HG02642 (cell line): Measurements from ENCODE around the gene ELMO1.
A peak's percentile ranks its signal among the peaks of the same experiment; 100 is the strongest.

ENCODE experiments used
- ATAC-seq: cut with Tn5 transposase; IDR thresholded peaks from one replicate; pipeline ENCODE4 v1.9.1; 2021; ENCODE audit warnings: mild to moderate bottlenecking; ENCODE audit not compliant: unreplicated experiment, poor library complexity

The ELMO1 gene, protein sequence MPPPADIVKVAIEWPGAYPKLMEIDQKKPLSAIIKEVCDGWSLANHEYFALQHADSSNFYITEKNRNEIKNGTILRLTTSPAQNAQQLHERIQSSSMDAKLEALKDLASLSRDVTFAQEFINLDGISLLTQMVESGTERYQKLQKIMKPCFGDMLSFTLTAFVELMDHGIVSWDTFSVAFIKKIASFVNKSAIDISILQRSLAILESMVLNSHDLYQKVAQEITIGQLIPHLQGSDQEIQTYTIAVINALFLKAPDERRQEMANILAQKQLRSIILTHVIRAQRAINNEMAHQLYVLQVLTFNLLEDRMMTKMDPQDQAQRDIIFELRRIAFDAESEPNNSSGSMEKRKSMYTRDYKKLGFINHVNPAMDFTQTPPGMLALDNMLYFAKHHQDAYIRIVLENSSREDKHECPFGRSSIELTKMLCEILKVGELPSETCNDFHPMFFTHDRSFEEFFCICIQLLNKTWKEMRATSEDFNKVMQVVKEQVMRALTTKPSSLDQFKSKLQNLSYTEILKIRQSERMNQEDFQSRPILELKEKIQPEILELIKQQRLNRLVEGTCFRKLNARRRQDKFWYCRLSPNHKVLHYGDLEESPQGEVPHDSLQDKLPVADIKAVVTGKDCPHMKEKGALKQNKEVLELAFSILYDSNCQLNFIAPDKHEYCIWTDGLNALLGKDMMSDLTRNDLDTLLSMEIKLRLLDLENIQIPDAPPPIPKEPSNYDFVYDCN

DNA sequence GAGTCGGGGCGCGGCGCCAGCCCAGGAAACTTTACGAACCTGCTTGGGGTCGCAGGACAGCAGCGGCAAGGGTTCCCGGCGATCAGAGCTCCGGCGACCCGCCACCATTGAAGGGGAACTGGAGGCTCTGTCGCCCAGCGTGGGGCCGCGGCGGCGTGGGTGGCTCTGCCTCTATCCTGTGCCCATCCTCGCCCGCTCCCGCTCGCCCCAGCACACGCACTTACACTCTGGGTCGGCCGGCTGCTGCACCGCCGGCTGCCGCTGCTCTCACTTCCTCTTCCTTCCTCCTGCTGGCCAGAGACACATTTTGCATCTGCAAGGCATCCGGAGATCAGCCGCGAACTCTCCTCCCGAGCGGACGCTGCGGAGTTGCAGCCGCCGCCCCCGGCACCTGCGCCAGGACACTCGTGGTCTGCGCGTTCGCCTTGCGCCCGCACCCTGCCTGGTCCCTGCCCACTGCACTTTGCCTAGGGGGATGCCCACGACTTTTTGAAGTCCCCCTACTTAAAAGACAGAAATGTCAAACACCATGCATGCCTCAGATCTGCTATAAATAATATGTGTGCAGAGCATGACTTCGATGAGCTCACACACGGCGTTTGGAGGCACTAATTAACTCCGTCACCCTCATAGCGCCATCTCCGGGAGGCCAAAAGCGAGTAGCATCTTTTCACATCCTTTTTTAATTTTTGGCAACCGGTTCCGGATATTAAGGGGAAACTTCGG is at the start of gene ELMO1:
Gene ELMO1, minus strand, starts transcription at position 229 of the 726 bp plus-strand sequence. CDS start 106,174 bp downstream, outside the sequence.
- ATAC-seq = peak; percentile 95

DNA sequence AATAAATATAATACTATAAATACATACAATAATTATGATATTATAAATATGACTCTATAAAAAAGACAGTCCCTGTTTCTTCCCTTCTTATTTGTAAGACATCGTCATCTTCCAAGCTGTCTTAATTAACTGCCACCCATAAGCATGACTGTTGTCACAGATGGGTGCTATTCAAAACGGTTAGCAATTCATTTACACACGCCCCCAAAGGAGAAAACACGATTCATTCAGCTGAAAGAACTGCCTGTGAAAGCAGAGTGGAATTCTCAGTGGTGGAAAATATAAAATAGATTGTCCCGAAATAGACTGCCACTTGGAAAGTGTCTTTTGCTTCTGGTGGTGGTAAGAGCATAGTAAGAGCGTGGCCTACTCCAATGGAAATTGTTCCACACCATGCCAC is 48.9 kb upstream of the ELMO1 start:
- ATAC-seq = no peak

DNA sequence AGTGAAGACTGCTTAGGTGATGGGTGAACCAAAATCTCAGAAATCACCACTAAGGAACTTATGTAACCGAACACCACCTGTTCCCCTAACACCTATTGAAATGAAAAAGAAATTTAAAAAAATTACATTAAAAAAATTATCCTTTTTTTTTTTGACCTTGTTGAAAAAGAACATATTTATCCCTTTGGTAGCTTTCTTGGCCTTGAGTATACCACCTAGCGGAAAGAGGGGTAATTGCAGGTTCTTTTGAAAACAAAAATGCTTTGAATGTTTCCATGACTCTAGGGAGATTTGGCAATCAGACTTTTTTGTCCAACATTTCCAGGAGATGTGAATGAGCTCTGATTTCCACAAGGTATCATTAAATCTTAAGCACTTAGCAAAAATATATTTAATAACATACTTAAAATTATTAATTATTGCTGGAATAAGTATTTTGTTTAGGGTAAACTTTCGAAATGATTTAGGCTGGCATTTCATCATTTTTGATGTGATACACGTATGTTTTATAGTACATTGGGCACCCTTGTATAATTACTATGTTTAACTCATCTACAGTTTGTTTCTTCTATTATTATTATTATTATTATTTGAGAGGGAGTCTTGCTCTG is 47.0 kb upstream of the ELMO1 start:
- ATAC-seq = no peak

DNA sequence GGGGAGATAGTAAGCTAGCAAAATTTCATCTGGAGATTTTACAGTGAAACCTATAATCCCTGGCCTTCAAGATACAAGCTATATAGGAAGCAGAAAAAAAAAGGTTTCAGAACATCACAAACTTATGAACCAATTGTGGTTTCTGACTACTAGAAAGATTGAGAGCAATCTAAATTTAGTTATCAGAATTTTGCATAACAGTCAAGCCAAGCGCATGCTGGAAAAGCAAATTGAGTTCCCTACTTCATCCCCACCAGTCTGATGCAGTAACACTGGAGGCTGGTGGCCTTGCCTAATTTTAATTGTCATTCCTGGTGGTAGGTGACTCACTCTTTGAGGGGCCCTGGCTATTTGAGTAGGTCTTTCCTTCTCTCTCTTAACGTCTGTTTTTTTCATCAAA is 46.3 kb upstream of the ELMO1 start:
- ATAC-seq = no peak

DNA sequence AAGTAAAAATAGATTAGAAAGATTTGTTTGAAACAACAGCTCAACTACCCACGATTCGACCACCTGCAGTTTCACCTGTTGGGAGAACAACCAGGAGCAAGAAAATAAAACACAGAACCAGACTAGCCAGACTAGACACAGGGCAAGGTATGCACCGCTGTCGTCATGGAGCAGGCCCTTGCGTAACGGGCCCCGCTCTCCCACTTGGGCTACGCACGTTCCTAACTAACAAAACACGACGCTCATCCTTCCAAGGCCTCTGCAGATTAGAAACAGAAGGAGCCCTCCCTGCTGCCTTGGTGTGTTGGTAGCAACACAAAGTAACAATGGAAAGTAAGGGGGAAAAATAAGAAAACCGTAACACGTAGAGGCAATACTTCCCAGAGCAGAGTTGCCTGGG is 45.1 kb upstream of the ELMO1 start:
- ATAC-seq = no peak

DNA sequence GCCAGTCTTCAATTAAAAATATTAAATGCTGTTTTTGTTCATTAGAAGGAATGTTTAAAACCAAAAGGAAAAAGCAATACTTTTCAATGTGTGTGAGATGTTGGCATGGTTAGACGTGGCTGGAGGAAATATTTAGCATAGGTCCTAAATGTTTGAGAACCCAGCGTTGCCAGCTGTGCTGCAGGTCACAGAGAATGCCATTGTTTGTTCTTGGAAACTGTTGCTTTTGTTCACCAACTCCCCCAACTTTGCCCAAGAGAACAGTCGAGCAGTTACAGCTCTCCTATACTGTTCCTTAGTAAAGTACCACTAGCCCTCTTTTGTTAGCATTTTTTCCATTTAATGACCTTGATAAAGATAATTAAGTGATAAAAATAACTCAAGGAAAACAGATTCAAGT is 44.5 kb upstream of the ELMO1 start:
- ATAC-seq = no peak

DNA sequence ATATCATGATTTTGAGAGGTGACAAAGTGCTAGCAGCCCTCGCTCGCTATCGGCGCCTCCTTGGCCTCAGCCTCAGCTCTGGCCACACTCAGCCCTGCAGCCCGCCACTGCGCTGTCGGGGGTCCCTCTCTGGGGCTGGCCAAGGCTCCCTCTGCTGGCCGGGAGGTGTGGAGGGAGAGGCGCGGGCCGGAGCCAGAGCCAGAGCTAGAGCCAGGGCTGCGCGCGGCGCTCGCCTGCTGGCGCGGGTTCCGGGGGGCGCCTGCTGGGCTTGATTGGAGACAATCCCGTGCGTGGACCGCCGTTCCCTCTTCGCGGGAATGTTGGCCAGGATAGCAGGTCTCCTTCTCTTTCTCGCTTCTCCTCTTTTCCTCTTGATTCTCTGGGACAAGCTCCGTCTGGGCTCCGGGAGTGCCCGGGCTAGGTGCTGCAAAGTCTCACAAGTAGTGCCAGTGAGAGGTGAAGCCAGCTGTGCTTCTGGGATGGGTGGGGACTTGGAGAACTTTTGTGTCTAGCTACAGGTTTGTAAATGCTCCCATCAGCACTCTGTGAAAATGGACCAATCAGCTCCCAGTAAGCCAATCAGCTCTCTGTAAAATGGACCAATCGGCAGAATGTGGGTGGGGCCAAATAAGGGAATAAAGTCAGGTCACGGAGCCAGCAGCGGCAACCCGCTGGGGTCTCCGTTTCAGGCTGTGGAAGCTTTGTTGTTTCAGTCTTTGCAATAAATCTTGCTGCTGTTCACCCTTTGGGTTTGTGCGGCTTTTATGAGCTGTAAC is 43.4 kb upstream of the ELMO1 start:
- no peak for ATAC-seq

DNA sequence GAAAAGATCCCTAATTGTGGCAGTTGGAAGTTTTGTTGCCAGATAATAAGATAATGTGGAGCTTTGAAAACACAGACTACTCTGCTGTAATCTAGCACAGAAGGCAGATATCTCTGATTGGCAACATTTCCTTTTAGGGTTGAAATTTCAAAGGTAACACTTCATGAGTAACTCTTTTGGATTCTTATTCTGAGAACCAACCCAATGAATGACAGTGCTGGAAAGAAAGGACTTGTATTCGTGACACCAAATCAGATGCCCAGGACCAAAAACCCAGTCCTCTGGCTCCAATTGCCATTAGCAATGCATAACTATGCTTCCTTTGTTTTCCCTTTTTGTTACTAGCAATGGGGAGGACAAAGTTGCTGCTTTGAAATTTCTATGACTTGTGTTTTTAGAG is 41.0 kb upstream of the ELMO1 start:
- no peak for ATAC-seq

DNA sequence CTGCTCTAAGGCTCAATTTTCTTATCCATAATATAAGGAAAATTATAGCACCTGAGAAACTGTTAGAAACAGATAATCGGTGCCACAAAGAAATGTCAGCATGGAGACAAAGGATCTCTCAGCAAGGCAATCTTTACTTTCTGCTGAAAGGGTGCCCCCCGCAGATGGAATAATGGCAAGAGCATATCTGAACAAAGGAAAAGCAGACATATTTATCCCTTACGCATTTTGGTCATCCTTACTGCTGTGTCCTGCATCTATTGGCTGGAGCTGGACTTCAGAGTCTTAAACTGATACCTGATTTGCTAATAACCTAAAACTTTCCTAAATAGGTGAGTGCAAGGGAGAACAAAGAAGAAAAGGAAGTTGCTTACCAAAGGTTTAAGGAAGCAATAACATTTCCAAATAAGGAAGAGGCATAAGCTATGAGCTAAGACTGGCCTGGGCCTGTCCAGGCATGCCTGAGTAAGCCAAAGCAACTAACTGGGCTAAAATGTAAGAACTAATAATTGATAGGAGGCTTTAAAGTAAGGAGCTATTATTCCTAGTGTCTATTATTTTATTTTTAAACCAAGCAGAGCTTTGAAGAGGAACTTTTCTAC is 39.6 kb upstream of the ELMO1 start:
- no peak for ATAC-seq

DNA sequence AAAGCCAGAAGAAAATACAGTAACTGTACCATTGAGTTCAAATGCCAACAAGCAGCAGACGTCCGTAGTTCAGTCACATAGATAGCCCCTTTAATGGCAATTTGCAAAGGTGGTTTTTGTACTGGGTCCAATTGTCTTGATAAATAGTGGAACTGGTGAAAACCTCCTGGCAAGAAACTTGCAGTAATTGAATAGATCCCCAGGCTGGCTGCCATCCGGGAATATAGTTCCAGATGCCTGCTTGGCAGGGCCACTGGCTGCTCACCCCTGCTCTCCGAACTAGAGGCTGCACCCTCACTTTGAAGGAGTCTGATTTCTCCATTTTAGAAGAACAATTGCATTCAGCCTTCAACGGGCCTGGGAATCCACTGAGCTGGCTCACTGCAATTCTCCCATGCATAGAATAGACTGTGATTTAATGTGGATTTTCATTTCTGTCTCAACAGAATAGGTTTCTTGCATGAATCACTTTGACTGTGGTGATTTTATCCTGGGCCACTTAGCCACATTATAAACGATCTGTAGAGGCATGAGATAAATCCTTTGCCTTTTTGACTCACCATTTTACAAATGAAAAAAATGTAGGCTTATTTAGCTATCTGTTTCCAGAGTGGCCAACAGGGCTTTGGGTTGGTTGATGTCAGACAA is 35.9 kb upstream of the ELMO1 start:
- no peak for ATAC-seq

DNA sequence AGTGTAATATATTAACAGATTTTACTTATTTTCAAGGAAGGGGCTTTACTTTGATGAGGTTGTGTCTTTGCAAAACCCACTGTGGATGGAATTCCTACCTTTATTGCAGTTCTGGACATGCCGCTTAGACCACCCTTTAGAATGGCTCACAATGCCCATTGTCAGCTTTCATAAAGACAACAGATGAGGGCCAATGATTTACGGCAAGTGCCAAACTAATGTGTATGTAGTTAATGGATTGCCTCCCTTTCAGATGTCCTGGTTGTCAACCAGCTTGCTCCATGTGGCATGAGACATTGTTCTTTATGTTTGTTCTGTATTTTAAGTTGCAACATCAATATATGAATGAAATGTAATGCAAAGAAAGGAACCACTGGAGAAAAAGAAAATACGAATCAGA is 35.0 kb upstream of the ELMO1 start:
- no peak for ATAC-seq

DNA sequence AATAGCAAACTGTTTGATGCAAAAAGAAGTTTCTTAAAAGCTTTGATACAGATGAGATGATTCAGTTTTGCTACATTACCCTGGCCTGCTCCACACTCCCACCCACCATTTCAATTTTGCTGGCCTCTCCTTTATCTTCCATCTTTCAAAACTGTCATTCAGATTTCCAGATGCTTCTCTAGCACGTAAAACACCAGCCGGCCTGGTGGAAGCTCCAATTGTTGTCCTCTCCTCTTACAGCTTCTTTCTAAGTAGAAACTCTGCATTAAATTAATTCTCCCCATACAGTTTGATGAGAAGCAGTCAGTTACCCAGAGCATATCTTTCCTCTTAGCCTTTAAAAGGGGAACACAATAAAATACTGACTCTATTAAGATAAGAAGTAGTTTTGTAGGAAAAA is 34.3 kb upstream of the ELMO1 start:
- ATAC-seq = no peak

DNA sequence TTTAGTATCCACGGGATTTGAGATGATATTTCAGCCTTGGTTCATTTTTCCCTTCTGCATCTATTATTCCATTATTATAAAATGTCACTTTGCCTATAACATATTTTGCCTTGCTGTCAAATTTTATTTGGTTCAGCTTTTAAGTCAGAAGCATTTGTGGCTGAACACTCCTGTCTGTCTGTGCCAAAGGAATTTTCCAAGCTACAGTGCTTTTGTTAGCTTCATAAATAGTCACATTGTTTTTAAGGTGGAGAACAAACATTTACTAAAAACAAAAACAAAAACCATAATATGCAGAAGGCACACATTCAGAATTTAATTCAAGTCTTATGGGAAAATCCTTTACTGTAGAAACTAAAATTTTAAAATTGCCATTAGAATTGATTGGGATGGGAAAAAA is 33.8 kb upstream of the ELMO1 start:
- no peak for ATAC-seq

DNA sequence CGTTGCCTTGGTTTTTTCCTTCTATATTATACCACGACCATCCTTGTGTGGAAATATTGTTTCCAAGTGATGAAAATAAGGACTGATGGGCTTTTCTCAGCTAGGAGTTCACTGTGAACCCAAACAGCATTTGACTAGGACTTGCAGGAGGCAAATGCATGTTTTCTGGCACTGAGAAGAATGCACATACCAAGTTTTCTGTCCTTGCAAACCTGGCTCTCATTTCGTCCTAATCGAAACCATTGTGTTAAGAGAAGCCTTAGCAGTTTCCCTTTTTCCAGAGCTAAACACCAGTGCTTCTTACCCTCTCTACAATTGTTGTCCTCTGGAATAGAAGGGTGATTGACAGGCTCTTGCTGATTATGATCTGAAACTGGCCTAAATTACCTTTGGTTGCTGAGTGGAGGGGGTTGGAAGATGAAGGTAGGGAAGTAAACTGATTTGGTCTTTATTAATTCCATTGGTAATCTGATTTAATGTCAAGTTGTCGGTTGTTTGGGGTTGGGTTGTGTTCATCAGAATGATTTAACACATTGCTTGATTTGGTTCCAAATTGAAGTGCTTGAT is 33.1 kb upstream of the ELMO1 start:
- ATAC-seq = no peak

DNA sequence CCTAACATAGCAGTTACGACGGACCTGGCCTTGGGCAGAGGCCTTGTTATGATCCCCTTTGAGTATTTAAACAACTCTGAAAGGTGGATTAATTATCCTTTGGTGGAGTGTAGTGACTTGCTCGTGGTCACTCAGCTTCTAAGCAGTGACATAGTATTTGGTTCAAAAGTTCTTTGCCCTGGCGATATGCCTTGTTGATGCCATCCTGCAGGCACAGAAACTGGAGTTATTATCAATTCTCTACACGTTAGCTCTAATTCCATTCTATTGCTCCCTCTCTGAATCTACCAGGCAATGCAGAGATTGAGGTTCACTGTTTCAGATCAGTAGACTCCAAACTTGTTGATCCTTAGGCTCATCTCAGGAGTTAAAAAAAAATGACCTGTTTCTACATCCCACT is 32.5 kb upstream of the ELMO1 start:
- no peak for ATAC-seq

DNA sequence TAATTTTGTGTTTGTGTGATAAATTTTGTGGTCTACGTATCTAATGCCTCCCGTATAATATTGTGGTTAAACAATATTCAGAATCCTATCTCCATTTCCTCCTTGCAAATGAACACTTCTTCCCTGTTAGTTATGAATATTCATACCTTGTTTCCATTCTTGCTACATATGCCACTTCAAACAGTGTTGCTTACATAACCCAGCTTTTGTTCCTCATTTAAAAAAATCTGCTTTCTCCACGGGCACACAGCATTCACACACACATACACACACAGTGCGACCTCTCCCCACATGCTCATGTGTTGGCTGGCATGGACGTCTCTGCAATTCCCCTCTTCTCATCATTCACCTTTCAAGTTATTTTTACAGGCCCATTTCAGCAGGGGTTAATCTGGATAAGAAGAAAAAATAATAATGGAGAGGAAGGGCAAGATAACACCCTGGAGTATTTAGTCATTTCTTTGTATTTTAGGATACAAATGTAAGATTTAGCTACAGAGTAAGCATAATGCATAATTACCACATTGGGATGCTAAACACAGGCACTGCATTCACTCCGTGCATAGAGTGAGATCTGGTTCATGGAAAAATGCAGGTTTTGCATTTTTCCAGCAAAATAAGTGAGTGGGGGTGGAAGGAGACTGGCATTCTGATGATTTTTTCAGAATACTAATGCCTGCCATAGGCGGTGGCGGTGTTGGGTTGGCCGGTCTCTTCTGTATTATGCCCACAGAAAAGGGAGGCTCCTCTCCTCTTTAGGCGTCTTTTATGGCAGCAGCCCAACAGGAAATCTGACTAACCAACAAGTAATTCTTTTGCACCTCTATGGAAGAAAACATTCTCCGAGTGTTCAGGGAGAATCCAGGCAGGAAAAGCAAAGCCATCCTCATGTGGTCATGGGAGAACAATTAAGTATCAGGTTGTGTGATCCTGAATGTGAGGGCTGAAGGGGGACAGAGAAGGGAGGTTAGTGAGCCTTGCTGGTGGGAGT is 31.7 kb upstream of the ELMO1 start:
- ATAC-seq = no peak

DNA sequence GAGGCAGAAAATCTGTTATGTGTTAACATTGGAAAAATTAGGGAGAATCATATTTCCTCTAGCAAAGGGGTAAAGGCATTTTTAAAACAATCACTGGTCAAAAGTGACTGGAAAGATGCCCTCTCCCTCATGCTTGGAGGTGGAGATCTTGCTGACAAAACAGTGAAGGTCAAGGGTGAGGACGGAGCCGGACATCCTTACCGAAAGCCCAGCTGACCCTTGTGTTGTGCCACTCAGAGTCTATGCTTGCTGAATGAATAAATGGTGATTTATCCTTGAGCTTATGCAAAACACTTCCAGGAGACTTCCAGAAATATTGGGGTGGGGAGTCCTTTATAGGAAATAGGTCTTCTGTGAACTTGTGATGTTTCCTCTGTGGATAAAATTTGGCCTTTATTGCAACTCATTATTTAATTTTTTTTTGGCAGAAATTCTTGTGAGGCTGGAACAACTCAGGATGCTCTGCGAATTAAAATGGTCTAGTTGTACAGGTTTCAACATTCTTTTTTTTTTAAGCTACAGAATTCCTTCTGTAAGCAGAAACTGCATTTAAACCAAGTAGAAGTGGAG is 28.3 kb upstream of the ELMO1 start:
- ATAC-seq = no peak
